Measurements from ENCODE around the gene PDE4D. TPM values are rescaled to one million over a fixed set of nuclear protein-coding genes. Genes with fewer than 3 reads are reported as not detected.

PDE4D gene
- total and polyA plus RNA-seq, 2 of the 4 experiments (the other 2 are of a cell fraction), result 1.4 to 7.9 TPM

DNA sequence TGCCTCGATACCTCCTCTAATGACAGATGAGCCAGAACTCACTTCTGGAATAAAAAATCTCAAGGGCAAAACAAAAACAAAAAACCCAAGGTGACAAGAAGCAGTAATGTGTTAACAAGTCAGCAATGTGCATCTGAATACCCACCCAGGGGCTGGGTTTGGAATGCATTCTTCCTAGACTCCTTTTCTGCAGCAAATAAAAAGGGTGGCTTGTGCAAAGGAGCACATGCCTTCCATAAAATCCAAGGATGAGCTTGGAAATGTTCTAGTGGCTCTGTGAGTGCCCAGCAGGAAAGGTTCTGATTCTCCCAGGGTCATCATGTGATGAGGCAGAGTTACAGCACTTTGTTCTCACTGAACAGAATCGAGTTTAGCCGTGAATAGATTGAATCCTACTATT lies 710.8 kb downstream of the PDE4D start:
- Histone ChIP-seq H2AFZ (replicated peaks; ENCODE audit: low read length, poor library complexity) (no peak overlapping the region), H3K27ac (ENCODE audit: insufficient read depth, low read length) (no peak overlapping the region), H3K27me3 (ENCODE audit: control insufficient read depth, insufficient read depth, low read length) (peaks cover 5% of the 10 kb centered on the region; the same call in 1 of the 2 replicates), H2BK5ac (ENCODE audit: low read depth, low read length, poor library complexity, severe bottlenecking) (no peak overlapping the region), H3K4me2 (ENCODE audit: low read depth, low read length) (no peak overlapping the region), H3K4me3 (ENCODE audit: insufficient read depth, low read depth, low read length) (no peak overlapping the region), H4K20me1 (ENCODE audit: insufficient read depth, low read length) (no peaks in the 10 kb centered on the region), H3K4ac (ENCODE audit: low read depth, low read length) (no peak overlapping the region), H2BK15ac (ENCODE audit: low read depth, low read length) (no peak overlapping the region), H3K36me3 (ENCODE audit: control insufficient read depth, insufficient read depth, low read length) (no peaks in the 10 kb centered on the region), H3K23ac (ENCODE audit: low read depth, low read length) (no peak overlapping the region), H4K91ac (ENCODE audit: insufficient read depth, low read depth, low read length) (no peak overlapping the region), H3K56ac (ENCODE audit: extremely low read depth, insufficient read depth, low read length) (no peak overlapping the region), H3K14ac (replicated peaks; ENCODE audit: low read depth, low read length) (no peak overlapping the region), H3K9ac (ENCODE audit: low read depth, low read length) (no peak overlapping the region), H2AK9ac (replicated peaks; ENCODE audit: low read depth, low read length, poor library complexity) (no peak overlapping the region), H3K4me1 (ENCODE audit: control insufficient read depth, insufficient read depth, low read length) (no peaks in the 10 kb centered on the region), H3K79me1 (ENCODE audit: low read depth in 1 of 2, low read length in 2 of 2) (no peaks in the 10 kb centered on the region), H2BK120ac (ENCODE audit: low read depth, low read length) (no peak overlapping the region), H3K9me3 (ENCODE audit: control insufficient read depth, insufficient read depth, low read length) (no peaks in the 10 kb centered on the region), H4K8ac (ENCODE audit: low read depth in 2 of 2, low read length in 2 of 2) (no peak overlapping the region), H2BK20ac (ENCODE audit: low read depth, low read length) (no peak overlapping the region), H3K9me1 (ENCODE audit: insufficient read depth, low read length) (no peaks in the 10 kb centered on the region), H4K5ac (ENCODE audit: low read depth, low read length) (no peak overlapping the region), H2AK5ac (ENCODE audit: low read depth, low read length) (no peak overlapping the region), H3K18ac (ENCODE audit: low read depth, low read length) (no peak overlapping the region)
- dilution Hi-C loops (cut with HindIII; ENCODE audit: low sequenced_read_pairs, unreplicated experiment), result loop anchor here (25.0 kb wide), 1 partner anchor 180 kb away; no protein-coding TSS in a partner anchor
- WGBS, 2 experiments (ENCODE audit: extremely low coverage in 2 of 2, insufficient read length in 1 of 2), result 100% methylated on average over 1 of the region's 3 CpGs; no CpG with 5 or more reads in 1 of the 2 experiments
- intact Hi-C loops (cut with micrococcal nuclease), result no loop called here
- in situ Hi-C loops (cut with MboI; ENCODE audit: low sequenced_read_pairs), result loop anchor here (10.0 kb wide), 1 partner anchor 492 kb away; no protein-coding TSS in a partner anchor
- DNase-seq, result no peak
- TF ChIP-seq RFX5 (IDR thresholded peaks at IDR 0.05; ENCODE audit: low read depth, low read length) (no peak), CEBPB (IDR thresholded peaks at IDR 0.05; ENCODE audit: low read depth, low read length) (no peak), MXI1 (IDR thresholded peaks at IDR 0.05; ENCODE audit: borderline replicate concordance, low read depth, low read length) (no peak), CHD1 (IDR thresholded peaks at IDR 0.05; ENCODE audit: low read depth, low read length) (no peak), CTCF (conservative IDR thresholded peaks at IDR 0.05; ENCODE audit: low read depth, low read length) (no peak)
- POLR2A ChIA-PET (ENCODE audit: unreplicated experiment), result no interaction called here
- CTCF ChIA-PET, result no interaction called here
- no peak for ATAC-seq (ENCODE audit: low read depth)
- BruUV-seq (replicated peaks), result no TSS peak

Measured in IMR-90 (cell line).